HG03460 (cell line): Measurements from ENCODE around the gene A2M.
"Not testable (repeated sequence)": the region's sequence is repeated elsewhere in the genome, so short reads cannot be mapped to it uniquely, and the experiment has no call there.

Experiments
- ATAC-seq: cut with Tn5 transposase; IDR thresholded peaks from one replicate; pipeline ENCODE4 v1.9.1; 2021; ENCODE audit not compliant: unreplicated experiment

The A2M gene

DNA sequence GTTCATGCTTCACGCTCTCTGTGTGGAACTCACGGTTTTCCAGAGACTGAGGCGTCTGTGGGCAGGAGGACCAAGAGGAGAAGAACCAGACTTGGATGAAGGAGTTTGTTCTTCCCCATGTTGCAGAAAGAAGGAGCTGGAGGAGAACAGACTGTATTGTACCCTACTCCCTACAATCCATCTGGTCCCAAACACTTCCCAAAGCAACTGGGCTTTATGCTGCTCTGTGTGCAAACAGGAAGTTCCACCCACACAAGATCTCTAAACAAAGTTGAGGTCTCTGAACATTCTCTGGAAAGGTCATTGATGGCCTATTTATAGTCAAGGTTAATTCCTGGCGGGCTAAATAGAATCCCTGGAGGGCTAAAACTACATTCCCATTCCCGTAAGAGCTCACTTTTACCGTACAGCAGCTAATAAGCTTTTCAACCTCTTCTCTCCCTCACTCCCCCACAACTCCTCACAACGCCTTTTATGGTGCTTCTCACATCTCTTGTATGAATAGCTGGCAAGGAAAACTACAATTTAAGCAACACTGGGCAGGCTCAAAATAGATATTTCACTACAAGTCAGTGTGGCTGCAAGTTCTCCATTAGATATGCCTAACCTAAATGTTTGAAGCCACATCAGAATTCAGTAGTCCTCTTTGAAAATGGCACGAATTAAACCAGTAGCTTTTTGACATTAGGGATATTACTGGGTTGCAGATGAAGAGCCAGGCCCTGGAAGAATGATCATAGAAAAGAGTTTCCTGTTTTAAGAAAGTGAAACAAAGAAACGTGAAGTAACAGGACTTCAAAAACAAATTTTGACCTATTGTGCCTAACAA, at the start of gene A2M:
TSS of gene A2M (minus strand) at position 189 of the 829 bp plus-strand sequence. CDS start at position 119, 70 bp downstream.
- no peak for ATAC-seq

GRCh38 chr12:9163392-9163791, 47.7 kb upstream of the A2M start:
- no peak for ATAC-seq

- ATAC-seq: no peak
Observed at GRCh38 chr12:9156119-9156518, 40.4 kb upstream of the A2M start.

- no peak for ATAC-seq
Observed at GRCh38 chr12:9149372-9149771, 33.7 kb upstream of the A2M start.

DNA sequence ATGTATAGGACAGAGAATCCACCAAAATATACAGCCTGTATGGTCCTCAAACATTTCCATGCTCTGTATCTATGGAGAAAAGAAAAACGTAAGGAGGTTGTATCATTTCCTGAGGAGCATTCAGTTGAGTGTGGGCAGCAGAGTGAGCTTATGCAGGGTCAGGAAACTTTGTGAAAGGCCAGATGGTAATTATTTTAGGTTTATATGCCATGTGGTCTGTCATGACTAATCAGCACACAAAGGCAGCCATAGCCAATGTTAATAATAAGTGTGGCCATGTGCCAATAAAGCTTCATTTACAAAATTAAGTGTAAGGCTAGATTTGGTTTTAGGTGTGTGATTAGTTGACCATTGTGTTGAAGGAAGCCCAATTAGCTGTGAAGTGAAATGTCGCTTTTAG, 33.2 kb upstream of the A2M start:
- ATAC-seq: no peak

- no peak for ATAC-seq
Observed at GRCh38 chr12:9147461-9147860, 31.7 kb upstream of the A2M start.

- ATAC-seq: no peak
Observed at GRCh38 chr12:9144730-9145106, 29.0 kb upstream of the A2M start.

DNA sequence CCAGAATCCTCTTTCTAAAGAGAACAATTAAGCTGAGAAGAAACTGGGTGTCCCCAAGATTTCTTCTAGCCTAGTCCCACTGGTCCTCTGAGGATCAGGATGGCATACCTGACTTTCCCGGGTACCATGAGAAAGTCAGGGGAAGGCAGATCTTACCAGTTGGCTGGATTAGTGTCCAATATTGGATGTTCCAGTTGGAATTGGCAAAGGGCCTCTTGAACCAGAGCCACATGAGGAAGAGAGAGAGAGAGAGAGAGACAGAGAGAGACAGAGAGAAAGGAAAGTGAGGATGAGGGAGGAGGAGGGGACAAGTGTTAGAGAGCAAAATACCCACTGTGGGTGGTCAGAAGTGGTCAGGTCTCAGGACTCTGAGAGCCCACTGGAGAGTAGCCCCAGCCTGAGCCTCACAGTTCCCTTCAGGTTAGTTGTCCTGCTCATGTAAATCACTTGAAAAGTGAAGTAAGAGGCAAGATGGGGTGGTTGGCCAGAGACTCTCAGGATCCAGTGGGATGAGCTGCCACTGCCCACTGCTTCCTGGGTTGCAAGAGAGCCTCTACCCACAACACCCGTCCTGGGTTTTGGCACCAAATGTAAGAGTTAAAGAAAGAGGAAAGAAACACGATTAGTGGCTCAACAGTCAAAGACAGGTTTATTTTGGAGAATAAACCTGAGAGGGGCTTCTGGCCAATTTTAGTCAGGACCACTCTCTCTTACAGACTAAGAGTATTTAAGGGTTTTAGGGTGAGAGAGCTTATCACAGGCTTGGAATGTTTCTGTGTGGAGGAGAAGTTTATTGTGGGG, 28.4 kb upstream of the A2M start:
- ATAC-seq: no peak

GRCh38 chr12:9143137-9143536, 27.4 kb upstream of the A2M start:
- no peak for ATAC-seq

GRCh38 chr12:9139588-9140290, 24.0 kb upstream of the A2M start:
- ATAC-seq: not testable (repeated sequence)

DNA sequence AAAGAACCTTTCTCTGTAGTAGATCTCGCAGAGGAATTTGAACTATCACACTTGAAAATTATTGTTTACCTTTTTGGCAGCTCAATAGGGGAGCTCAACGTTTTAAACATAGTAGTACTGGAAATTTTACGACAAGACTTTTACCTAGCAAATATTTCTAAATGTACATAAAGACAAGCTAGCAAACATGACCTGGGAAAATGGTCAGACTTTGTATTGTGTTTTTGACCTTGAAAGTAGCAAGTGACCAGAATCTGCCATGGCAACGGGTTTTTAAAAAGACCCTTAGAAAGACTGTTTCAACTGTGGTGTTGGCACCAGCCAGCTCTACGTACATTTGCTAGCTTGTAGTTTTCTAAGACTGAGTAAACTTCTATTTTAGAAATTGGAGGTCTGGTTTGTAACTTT, 20.2 kb upstream of the A2M start:
- ATAC-seq: no peak

DNA sequence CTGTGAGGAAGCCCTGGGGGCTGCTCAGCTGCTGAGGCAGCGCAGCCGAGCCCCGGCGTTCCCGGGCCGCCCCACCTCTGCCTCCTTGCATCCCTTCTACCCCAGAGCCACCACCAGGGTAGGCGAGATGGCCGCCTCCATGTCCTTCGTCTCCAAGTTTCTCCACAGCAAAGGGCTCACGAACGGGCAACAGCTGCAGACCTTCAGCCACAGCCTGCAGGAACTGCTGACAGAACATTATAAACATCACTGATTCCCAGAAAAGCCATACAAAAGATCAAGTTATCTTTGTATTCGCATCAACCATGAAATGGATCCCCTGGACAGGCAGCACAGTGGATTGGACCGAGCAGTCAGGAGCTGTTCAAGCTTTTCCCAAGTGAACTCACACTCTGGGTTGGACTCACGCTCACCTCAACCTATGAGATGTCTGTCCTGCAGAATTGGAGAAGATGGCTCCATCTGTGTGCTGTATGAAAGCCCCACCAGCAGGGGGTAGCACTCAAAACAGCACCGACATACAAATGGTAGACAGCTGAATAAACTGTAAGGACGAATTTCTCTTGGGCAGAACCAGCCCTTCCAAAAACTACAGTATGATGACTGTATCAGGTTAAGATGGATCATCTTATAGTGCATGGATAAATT, 19.4 kb upstream of the A2M start:
- no peak for ATAC-seq

DNA sequence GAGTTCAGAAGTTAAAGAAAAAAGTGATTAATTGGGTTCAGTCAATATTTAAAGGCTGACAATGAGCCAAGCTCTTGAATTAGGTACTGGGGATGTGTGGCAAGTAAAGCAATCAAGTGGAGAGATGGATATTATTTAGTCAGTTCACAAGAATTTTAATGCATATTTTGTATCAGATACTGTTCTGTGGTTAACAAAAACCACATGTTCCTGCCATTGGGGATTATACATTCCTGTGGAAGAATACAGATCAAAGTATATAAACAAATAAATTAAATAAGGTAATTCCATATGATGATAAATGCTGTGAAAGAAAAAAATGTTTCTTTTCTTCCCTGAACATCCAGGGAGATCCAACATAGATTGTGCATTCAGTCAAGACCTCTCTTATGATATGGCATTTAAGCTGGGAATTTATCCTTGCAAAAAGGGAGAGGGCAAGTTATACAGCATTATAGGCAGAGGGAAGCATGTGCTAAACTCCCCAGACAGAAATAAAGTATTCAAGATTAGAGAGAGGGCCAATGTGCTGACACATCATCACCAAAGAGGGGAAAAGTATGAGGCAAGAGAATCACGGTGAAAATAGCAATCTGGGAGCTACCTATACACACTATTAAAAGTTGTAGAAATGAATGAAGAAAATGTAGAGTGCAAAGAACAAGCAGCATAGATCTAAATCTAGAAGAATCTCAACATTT, 17.6 kb upstream of the A2M start:
- no peak for ATAC-seq

DNA sequence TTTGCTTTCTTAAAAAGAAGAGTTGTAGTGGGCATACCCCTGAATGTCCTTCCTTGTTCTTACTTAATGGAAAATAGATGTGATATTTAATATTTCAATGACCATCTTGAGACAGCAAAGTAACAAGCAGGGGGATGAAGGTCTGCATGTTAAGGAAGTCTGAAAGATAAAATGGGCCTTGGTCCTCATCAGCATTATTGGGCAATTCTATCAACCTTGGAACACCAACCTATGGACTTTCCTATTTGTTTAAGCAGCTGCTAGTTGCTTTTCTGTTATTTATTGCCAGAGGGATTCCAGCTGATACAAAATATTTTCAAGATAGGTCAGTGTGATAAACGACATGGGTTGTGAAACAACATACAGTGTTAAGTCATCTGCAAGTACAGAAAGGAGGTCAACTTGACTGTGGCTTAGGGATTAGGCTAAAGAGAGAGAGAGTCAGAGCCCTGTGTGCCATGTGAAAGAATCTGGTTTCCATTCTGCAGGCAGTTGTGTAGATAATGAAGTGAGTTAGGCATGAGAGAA, 16.4 kb upstream of the A2M start:
- ATAC-seq: no peak

- no peak for ATAC-seq
Observed at GRCh38 chr12:9130244-9130643, 14.5 kb upstream of the A2M start.

- no peak for ATAC-seq
Observed at GRCh38 chr12:9127936-9128663, 12.4 kb upstream of the A2M start.

DNA sequence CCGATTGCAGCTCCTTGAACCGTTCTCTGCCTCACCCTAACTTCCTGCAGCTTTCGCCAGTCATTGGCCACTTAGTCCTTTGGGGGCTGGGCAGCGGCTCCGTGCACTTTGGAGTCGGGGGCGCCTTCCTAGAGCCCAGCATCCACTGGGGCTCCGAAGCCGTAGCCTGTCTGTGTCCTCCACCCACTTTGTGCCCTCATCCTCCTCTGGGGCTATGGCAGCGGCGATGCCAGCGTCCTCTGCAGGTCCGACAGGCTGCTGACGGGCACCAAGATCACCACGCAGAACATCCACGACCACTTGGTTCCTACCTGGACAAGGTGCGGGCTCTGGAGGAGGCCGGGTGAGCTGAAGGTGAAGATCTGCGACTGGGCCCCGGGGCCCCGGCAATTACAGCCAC, 11.8 kb upstream of the A2M start:
- ATAC-seq: no peak

- ATAC-seq: no peak
Observed at GRCh38 chr12:9124383-9125031, 8.8 kb upstream of the A2M start.

- no peak for ATAC-seq
Observed at GRCh38 chr12:9123781-9124382, 8.2 kb upstream of the A2M start.
